Measurements from ENCODE around the gene BCR.

BCR gene

DNA sequence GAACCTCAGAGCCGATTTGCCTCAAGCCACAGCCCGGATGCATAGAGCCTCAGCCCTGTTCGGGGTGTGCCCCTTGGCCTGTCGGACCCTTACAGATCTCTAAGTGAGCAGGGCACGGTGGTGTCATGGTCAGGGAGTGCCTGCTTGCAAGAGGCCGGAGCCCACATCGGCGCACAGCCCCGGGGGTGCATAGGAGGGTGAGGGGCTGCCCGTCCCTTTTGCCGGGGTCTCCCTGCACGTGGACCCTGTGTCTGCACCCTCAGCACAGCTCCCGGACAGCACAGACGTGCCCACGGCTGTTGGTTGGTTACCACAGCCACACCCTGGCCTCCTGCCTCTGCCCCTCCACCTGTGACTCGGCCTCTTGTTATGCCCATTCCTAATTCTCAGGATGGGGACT lies 28.5 kb upstream of the BCR start:
- no peak for FAIRE-seq

DNA sequence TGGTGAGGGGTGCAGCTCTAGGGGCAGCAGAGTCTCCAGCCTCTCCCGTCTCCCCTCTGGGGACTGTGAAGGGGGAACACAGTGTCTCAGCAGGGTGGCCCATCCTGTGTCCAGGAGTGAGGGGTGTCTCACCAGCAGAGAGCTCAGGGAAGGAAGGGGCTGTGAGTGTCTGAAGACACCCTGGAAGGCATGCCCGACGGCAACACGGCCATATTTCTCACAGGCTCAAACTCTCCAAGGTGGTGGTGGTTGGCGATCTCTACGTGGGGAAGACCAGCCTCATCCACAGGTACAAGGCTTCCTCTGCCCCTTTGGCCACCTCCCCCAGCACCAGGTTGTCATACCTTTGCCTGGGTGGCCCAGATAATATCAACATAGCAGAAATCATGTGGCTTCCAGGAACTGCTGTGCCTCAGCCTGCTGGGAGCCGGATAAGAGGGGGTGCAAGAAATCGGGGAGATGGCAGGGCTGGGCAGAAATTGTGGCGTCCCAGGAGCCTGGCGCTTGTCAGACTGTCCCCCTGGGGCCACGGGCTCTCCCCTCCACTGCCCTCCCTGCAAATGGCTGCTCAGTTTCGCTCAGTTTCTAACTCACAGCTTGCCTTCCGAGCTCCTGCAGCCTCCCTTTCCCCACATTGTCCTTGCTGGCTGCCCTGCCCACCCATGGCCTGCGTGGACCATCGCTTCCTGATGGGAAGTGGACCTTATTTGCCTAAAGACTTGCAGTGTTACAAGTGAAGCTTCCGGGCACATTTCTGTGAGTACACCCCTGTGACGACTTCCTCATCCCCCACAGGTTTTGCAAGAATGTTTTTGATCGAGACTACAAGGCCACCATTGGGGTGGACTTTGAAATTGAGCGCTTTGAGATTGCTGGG lies 27.8 kb upstream of the BCR start:
- no peak for FAIRE-seq

DNA sequence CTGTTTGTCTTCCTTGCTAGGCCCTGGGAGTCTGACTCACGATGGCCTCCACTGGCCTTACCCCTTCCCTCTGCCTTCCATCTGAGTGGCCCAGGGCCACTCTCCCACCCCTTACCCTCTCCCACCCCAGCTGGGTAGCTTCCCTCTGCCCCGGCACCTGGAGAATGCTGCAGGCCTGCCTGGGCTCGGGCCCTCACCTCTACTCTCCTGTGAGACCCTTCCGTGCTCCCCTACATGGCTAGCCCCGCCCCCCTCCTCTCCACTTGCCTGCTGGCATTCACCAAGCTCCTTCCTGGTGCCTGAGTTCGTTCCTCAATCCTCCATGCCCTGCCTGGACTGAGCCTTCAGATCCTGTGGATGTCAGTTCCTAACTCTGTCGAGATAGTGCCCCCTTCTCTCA lies 26.3 kb upstream of the BCR start:
- FAIRE-seq: no peak

DNA sequence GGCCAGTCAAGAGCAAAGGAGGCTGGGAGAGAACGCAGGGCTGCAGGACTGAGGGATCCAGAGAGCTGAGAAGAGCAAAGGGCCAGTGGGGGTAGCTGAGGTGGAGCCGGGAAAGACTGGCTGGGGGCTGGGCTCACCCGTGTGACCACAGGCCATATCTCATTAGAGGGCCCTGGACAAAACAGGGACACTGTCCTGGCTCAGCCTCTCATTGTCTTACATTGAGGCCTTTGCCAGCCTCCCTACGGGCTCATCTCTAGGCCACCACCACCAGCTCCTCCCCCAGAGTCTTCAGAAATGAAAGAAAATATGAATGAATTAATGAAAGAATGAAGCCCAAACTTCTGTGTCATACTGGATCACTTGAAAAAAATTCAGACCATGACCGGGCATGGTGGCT lies 25.8 kb upstream of the BCR start:
- no peak for FAIRE-seq

DNA sequence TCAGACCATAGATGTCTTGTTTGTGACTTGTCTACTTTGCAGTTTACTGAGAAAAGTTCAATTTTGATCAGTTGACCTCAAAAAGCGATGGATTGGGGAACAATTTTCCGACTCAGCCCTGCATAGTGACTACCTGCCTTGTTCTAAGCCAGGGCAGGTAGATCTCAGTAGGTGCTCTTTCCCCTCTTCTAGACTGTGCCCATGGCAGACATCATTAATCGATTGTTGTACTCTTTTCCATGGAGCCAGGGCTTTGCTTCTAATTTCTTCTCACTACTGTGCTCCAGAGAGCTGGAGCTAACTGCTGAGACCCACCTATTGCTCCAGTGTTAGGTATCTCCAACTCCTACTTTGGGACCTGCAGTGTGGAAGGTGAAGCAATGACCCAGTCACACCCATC lies 25.2 kb upstream of the BCR start:
- no peak for FAIRE-seq

DNA sequence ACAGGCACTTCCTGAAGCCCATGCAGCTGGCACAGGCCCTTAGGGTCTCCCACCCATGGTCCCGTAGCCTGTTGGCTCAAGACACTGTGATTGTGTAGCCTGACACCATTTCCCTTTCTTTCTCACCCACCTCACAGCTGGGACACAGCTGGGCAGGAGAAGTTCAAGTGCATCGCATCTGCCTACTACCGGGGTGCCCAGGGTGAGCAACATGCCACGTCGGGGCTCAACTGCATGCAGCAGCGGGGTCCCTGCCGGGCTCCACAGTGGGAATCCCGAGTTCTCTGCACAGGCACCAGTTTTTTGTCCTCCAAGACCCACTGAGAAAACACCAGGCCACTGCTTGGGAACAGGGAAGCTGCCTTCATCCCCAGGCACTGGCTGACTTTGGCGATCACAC lies 24.5 kb upstream of the BCR start:
- FAIRE-seq: no peak

- no peak for FAIRE-seq
Observed at GRCh38 chr22:23156286-23156685, 24.0 kb upstream of the BCR start.

DNA sequence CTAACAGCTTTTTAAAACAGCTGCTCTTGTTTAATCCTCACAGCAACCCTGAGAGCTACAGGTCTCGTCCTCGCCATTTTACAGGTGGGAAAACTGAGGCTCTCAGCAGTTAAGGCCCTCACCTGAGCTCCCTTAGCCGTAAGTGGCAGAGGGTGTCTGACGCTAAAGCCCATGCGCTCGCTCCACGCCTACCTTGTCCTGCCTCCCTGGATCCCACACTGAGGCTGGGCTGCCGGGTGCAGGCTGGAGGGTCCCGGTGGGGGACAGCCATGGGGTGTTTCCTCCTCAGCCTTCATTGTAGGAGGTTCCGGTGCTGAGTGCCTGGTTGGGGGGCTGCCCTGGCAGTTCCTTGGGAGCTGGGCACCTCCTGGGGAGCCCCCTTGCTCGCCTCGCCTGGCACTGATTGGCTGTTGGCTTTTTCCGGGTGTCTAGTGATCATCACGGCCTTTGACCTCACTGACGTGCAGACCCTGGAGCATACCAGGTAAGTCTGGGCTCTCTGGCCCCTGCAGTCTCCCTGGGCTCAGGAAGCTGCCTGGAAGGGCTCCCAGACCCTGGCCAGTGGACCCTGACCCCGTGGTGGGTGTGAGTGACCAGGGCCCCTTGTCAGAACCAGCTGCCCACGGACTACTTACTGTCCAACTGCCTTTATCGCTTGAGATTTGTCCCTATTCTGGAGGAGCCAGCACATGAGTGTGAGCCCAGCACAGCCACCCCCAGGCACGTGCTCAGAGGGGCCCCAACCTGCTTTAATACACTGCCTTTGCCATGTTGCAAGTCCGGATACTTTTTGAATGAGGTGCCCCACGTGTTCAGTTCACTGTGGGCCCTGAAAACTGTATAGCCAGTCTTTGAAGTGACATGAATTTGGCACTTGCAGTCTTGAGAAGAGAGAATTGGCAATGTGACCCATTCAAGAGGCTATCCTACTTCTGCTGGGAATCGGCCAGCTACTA lies 22.5 kb upstream of the BCR start:
- FAIRE-seq: no peak

GRCh38 chr22:23158516-23159290 lies 21.6 kb upstream of the BCR start:
- no peak for FAIRE-seq

DNA sequence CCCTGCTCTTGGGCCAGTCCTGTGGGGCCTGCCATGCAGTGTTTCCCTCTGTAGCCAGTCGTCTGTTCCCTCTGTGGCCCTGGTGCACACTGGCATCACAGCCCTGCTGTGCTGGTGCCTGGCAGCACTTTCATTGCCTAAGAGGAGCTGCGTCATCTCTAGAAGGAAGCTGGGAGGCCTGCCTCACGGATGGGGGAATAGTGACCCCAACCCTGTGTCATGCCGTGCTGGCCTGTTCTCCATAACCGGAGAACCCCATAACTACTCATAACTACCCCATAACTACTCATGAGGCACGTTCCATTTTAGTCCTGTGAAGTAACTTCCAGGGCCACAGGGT lies 21.0 kb upstream of the BCR start:
- FAIRE-seq: no peak

- no peak for FAIRE-seq
Observed at GRCh38 chr22:23161029-23161428, 19.3 kb upstream of the BCR start.

DNA sequence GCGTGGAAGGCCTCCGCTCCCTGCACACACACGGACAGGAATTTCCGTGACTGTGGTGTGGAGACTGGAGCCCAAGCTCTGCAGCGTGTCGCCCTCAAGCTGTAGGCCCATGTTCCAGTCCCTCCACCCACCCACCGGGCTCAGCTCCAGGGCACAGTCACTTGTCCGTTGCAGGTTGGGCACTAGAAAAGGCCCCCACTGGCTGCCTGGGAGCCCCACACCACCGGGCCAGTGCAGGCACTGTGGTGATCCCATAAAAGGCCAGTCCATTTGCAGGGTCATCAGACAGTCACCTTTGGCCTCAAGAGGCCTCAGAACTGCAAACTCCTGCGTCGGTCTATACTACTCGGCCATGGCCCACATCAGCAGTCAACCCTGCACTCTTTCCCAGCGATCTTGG lies 18.7 kb upstream of the BCR start:
- FAIRE-seq: no peak

DNA sequence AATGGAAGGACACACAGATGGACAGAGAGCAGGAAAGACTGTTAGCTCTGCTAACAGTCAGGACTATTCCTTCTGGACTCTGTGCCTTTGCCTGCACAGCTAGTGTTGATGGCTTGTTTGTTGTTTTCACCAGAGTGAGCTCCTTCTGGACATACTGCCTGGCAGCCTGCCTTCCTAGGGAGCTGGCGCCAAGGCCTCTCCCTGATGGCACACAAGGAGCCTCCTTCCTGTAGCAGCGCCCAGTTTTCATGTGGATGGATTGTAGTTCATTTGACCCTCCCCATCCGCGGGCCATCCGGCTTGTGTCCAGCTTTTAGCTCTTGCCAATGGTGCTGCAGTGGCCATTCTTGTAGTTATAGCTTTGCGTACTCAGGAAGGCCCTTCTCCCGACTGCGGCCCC lies 16.6 kb upstream of the BCR start:
- FAIRE-seq: no peak

- FAIRE-seq: no peak
Observed at GRCh38 chr22:23164091-23164490, 16.2 kb upstream of the BCR start.

GRCh38 chr22:23166042-23166831 lies 14.1 kb upstream of the BCR start:
- FAIRE-seq: no peak

- no peak for FAIRE-seq
Observed at GRCh38 chr22:23166841-23167616, 13.3 kb upstream of the BCR start.

GRCh38 chr22:23168391-23169042 lies 11.8 kb upstream of the BCR start:
- no peak for FAIRE-seq

GRCh38 chr22:23169043-23169406 lies 11.3 kb upstream of the BCR start:
- FAIRE-seq: no peak

DNA sequence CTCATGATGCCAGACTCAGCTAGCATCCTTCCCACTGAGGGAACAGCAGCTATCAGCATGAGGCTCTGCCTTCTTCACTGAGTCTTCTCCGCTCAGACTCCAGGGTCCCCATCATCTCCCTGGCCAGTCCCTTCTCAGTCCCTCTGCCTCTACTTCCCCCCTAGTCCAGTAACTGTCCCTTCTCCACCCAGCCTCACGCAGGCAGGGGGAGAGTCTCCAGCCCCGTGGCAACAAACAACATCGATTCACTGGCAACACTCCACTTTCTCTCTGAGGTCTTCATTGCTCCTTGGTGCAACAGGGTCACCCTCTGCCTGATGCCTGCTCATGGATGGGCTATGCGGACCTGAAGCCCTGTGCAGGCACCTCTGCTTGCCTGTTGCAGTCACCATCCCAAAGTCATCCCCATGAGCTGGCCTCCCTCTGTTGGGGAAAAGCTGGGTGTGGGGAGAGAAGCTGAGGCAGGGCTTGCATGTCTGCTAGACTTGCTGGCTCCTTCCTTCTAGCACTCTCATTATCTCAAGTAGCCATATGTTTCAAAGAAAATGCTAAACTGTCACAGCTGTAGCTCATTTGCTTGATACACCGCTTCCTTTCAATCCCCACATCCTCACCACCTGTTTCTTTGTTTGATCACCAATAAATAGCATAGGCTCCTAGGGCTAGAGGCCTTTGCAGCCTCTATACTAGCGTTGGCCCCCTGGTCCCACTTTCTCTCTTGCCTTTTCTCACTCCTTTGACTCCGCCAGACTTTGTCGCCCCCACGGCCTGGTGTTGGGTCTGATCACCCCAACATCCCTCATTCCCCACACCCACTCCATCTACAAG lies 4.3 kb upstream of the BCR start:
- no peak for FAIRE-seq

- no peak for FAIRE-seq
Observed at GRCh38 chr22:23176645-23177027, 3.7 kb upstream of the BCR start.
